Renal cortical epithelial cell (primary cell): Measurements from ENCODE around the gene DCK. TPM values are rescaled to one million over a fixed set of nuclear protein-coding genes. Genes with fewer than 3 reads are reported as not detected.
A peak's percentile ranks its signal among the peaks of the same experiment; 100 is the strongest.

ENCODE experiments used
- DNase-seq: peaks from one replicate; pipeline ENCODE4 v3.0.0-alpha.2; 2011; ENCODE audit warnings: low read depth
- total RNA-seq: library from RNA; depleted of rRNA; stranded (reverse); fragments of >200 nt; gene quantifications from 2 replicates; pipeline ENCODE4 v1.2.3, GENCODE V29; 2014

The DCK gene
- total RNA-seq, 1 donor from 2014 or later = 13.8 TPM

DNA sequence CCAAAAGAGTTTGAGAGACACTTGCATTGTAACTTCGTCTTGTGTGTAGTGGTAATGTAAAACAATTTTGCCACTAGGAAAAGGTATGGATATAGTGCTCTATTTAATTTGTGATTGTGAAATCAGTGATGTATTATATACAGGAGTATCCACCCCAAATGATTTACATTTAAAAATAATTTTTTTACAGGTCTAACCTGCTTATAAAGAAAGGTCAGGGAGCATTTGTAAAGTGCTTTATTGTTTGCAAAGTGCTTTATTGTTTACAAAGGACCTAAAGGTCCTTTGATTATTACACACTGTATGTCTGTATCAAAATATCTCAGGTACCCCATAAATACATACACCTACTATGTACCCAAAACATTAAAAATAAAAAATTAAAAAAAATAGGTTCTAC, 70.3 kb downstream of the DCK start:
- no peak for DNase-seq

DNA sequence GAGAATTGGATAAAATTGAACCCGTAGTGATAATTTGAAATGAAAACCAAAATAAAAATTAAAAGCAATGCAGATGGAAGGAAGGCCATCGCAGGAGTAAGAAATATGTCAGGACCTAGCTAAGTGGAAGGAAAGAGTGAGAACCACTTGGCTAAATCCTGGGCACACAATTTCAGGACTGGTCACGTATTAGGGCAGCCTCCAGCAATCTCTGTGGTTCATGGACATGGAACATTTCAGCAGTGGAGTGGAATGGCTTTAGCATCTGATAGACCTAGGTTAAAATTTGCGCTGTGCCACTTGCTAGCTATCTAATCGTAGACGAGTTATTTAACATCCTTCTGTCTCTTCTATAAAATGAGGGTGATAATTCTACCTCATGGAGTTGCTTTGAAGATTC, 71.1 kb downstream of the DCK start:
- no peak for DNase-seq

DNA sequence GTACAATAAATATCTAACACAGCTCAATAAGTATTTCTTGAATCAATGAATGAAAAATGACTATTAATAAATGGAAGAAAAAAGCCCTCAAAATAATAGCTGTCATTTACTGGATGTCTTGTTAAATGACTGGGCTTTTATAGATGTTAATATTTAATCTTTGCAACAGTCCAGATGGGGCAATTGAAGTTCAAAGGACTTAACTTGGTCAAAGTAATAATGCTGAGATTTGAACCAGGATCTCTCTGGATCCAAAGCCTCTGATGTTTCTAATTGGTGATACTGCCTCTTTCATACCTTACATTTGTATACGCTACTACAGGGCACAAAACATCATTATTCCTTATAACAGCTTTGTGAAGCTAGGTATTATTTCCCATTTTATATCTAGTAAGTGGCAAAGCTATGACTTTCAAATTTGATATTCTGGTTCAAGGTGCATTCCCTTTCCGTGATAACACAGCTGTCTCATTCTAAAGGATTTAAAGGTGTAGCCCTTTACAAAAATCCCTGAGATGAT, 72.6 kb downstream of the DCK start:
- DNase-seq = peak; percentile 9

DNA sequence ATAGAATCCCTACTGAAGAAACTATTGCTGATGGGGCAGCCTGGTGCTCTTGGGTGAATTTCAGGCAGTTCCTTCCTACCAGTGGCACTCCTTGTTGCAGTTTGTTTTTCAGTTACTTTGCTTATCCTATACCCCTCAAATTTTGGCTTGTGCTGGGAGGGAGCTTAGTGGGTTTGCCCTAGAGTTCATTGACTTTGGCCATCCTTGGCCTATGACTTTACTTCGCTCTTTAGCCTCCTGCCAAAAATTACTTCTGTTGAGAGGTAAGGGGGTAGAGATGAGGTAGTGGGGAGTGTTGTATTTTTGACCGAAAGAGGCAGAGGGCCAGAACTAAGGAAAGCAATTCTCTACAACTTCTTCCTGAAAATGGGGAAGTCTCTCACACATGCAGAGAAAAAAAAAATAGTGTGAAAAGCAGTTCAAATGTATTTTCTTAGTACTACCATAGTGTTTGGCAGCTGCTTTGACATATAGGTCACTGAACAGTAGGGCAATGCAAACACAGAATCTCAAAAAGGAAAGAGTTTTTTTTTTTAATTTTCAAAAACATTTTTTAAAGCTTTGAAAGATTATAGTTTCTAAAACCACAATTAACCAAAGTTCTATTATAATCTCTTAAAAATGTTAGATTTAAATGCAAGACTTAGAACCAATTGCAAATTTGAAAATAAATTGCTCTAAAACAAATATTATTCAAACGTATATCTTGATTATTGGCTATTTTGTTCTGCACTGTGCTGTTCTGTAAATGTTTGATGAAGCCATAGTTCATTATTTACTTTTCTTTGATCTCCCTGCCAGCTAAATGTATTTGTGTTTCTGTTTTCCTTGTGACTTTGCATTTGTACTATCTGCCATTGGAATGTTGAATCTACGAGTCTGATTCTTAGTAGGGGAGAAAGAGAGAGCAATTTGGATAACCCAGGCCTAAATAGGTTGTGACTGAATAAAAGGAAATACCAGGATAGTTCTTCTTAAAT, 73.6 kb downstream of the DCK start:
- peak; percentile 33 for DNase-seq

DNA sequence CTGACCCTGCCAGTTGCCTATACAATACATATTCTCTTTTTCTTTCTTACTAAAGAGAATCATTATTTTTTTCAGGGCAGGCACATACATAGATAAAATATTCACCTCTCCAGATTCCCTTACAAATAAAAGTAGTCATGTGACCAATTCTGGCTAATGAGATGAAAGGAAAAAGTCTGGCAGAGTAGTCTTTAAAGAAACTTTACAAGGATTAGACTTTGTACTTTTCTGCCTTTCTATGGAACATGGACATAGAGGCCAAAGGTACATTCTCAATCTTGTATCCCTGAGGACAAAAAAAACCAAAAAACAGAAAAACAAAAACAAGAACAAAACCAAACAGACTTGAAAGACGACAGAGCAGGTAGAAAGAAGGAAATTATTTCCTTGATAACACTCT, 75.6 kb downstream of the DCK start:
- DNase-seq = no peak

DNA sequence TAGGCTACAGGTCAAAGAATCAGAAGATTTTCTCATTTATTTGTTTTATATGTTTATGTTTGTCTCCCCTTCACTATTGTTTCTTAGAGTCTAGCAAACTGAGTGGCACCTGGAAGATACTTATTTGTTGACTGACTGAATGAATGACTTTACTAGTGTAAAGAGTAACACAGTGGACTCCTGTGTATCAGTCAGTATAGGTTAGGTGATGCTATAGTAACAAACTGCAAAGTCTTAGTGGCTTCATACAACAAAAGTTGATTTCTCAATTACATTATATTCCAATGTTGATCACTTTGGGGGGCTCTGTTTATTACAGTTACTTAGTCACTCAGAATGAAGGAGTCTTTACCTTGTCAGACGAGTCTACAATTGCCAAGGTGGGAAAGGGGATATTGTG, 76.6 kb downstream of the DCK start:
- DNase-seq = no peak

DNA sequence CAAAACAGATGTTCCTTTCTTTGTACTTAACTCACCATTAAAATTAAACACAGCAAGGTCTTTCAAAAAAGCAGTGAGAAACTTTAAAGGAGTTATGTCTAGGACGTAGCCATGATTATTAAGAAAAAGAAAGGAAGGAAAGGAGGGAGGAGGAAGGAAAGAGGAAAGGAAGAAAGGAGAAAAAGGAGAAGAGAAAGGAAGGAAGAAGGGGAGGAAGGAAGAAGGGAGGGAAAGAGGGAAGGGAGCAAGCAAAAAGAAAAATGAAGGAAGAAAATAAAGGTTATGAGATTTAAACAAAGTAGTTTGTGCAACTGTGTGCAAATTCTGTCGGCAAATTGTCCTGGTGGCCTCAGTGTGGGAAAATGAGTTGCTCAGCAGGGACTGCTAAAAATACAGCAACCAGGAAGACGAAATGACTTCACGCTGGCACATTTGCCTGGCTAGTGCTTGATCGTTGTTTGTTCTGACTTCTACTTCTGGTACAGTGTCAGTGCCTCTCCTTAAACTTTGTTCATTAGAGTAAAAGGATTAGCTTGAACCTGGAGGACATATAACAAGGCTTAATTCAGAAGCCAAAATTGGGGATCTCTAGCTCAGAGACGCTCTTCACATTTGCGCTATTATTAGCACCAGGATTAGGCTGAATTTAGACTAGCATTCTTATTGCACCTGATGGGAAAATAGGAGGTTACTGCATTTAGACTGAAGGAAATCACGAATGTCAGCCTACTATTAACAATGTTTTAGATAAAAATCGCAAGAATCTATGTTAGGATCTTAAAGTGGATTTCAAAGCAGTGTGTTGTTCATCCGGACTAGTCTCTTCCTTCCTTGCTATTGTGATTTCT, 81.2 kb downstream of the DCK start:
- no peak for DNase-seq

Other genes starting within 250 kb of the DCK start
- 128 and 131 TPM in 2 replicates for gene GRSF1, start 153.8 kb upstream of the DCK start, total RNA-seq
- 16.0 and 32.2 TPM in 2 replicates for gene MOB1B, start 91.3 kb upstream of the DCK start, total RNA-seq